ENCODE results near the gene PLSCR4. TPM values are rescaled to one million over a fixed set of nuclear protein-coding genes. Genes with fewer than 3 reads are reported as not detected.

The PLSCR4 gene
- total and polyA plus RNA-seq, 4 donors: 33.1 to 135 (median 67.8) TPM

DNA sequence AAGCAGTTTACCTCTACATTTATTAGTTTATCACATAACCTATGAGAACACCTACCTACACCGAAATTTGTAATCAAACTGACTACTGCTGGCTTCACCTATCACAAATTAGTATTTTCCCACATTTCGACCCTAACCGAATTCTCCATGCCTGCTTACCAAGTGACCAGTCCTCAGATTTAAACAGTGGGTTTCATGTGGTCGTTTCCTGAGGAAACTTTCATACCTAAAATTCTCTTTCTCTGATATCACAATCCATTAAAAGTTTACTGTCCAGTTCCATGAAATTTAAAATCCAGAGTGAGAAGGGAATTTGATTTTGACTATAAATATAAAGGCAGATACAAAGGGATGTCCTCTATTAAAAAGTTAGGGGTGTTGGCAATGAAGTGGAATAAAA lies 91.9 kb downstream of the PLSCR4 start:
- H3K4me3 ChIP-seq (ENCODE audit: low read length in 2 of 2): peak overlapping the region; percentile 77 to 86
- intact Hi-C loops (cut with DNase I): loop anchor here in 1 of 2 donors (10.0 kb wide), 1 partner anchor 84 kb away; no protein-coding TSS in a partner anchor
- no peaks in the 10 kb centered on the region for H3K9me3 ChIP-seq (ENCODE audit: control insufficient read depth, low read length)
- H3K36me3 ChIP-seq (ENCODE audit: control insufficient read depth in 1 of 2, insufficient read depth in 2 of 2, low read length in 1 of 2): no peaks in the 10 kb centered on the region
- peak overlapping the region; percentile 34 to 84 for H3K27ac ChIP-seq (ENCODE audit: low read depth in 1 of 2, low read length in 2 of 2)
- ATAC-seq (ENCODE audit: low FRiP score): no peak
- peaks cover 2 to 3% of the 10 kb centered on the region in 2 donors for H3K4me1 ChIP-seq (ENCODE audit: control insufficient read depth in 1 of 2, insufficient read depth in 2 of 2, low read length in 2 of 2)
- H3K27me3 ChIP-seq (ENCODE audit: control insufficient read depth in 1 of 2, insufficient read depth in 2 of 2, low read length in 1 of 2): no peaks in the 10 kb centered on the region
- no peak for DNase-seq
- WGBS, 2 donors: 12 to 24% methylated on average over 4 of the region's 4 CpGs

DNA sequence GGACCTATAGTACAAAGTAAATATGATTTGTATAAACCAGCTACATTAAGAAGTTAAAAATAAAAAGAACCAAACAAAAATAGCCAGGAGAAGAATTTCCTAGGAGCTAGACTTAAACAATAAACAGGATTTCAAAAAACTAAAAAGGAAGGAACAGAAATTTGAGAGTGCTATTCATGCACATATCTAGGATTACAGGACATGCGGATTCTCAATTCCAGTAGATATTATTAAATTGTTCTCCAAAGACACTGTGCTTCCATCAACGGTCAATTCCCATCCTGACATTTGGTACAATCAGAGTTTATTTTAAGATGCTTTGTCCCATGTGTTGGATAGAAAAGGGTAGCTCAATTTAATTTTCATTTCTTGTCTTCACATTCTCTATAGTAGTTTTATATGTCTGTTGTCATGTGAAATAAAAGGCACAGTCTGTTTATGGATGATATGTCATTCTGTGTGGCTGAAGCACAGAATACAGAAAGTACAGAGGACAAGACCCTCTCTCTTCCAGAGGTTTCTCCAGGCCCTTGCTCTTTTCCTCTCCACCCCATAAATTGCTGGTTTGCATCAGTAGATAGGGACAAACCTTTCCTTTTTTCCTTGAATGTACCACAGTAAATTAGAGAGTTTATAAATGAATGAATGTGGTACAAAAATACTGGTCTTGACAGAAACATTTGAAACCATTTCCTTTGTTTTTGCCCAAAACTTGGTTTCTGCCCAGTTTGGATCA lies 93.4 kb downstream of the PLSCR4 start:
- no peaks in the 10 kb centered on the region for H3K36me3 ChIP-seq (ENCODE audit: control insufficient read depth in 1 of 2, insufficient read depth in 2 of 2, low read length in 1 of 2)
- 38 to 50% methylated on average over 2 of the region's 2 CpGs for WGBS, 2 donors
- intact Hi-C loops (cut with DNase I): loop anchor here in 1 of 2 donors (10.0 kb wide), 1 partner anchor 83 kb away; no protein-coding TSS in a partner anchor
- peak overlapping the region; percentile 71 to 89 for H3K27ac ChIP-seq (ENCODE audit: low read depth in 1 of 2, low read length in 2 of 2)
- H3K4me1 ChIP-seq (ENCODE audit: control insufficient read depth in 1 of 2, insufficient read depth in 2 of 2, low read length in 2 of 2): peaks cover 0 to 2% of the 10 kb centered on the region in 2 donors
- ATAC-seq (ENCODE audit: low FRiP score): no peak
- DNase-seq: no peak
- H3K4me3 ChIP-seq (ENCODE audit: low read length in 2 of 2): peak overlapping the region; percentile 74 to 77
- no peaks in the 10 kb centered on the region for H3K9me3 ChIP-seq (ENCODE audit: control insufficient read depth, low read length)
- H3K27me3 ChIP-seq (ENCODE audit: control insufficient read depth in 1 of 2, insufficient read depth in 2 of 2, low read length in 1 of 2): no peaks in the 10 kb centered on the region

DNA sequence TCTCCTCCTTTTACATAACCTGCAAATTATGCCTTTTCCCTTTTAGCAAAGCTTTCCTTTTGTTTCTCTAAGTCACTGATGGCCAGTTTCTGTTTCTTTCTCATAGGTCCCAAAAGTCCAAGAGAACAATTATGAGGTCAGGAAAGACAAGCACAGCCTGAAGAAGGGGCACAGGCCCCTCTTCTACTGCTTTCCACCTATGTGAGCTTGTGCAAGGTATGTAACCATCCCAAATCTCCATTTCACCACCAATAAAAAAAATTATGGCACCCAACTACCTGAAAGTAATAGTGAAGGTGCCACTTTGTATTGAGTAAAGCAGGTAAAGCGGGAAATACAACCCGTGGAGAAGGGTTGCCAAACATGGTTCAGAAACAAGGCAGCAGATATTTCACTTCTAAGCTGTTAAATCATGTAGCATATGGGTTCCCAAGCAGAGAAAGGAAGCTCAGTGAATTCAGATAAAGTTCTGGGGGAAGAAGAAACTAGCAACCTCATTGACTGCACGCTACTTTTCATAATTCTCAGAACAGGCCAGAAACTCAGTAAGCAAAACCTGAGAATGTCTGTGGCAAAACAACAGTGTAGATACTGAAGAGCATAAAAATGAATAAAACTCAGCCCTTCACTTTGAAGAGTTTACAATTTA lies 94.1 kb downstream of the PLSCR4 start:
- ATAC-seq (ENCODE audit: low FRiP score) (no peak), DNase-seq (no peak)
- WGBS, 2 donors: 22% methylated on average over 3 of the region's 3 CpGs
- Histone ChIP-seq H3K9me3 (ENCODE audit: control insufficient read depth, low read length) (no peaks in the 10 kb centered on the region), H3K4me3 (ENCODE audit: low read length in 2 of 2) (peak overlapping the region; percentile 22 to 74), H3K4me1 (ENCODE audit: control insufficient read depth in 1 of 2, insufficient read depth in 2 of 2, low read length in 2 of 2) (peaks cover 0 to 2% of the 10 kb centered on the region in 2 donors), H3K27me3 (ENCODE audit: control insufficient read depth in 1 of 2, insufficient read depth in 2 of 2, low read length in 1 of 2) (no peaks in the 10 kb centered on the region), H3K36me3 (ENCODE audit: control insufficient read depth in 1 of 2, insufficient read depth in 2 of 2, low read length in 1 of 2) (no peaks in the 10 kb centered on the region), H3K27ac (ENCODE audit: low read depth in 1 of 2, low read length in 2 of 2) (peak overlapping the region; percentile 42 to 44)
- intact Hi-C loops (cut with DNase I): loop anchor here in 1 of 2 donors (10.0 kb wide), 1 partner anchor 82 kb away; no protein-coding TSS in a partner anchor

DNA sequence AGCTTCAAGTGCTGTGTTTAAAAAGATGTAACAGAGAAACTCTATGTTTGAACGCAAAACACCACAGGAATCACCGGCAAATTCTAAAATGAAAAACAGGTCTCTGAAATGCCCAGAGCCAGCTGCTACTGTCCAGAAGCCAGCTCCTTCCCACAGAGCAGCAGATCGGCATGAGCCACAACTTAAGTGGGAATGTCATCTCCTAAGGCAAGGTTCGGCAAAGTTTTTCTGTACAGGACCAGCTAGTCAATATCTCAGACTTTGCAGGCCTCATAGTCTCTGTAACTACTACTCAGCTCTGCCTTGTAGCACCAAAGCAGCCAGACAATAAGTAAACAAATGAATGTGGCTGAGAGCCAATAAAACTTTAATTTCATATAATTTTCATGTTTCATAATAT lies 94.8 kb downstream of the PLSCR4 start:
- H3K36me3 ChIP-seq (ENCODE audit: control insufficient read depth in 1 of 2, insufficient read depth in 2 of 2, low read length in 1 of 2): no peaks in the 10 kb centered on the region
- DNase-seq: no peak
- peaks cover 0 to 2% of the 10 kb centered on the region in 2 donors for H3K4me1 ChIP-seq (ENCODE audit: control insufficient read depth in 1 of 2, insufficient read depth in 2 of 2, low read length in 2 of 2)
- peak overlapping the region; percentile 22 to 74 for H3K4me3 ChIP-seq (ENCODE audit: low read length in 2 of 2)
- intact Hi-C loops (cut with DNase I): loop anchor here in 1 of 2 donors (10.0 kb wide), 1 partner anchor 81 kb away; no protein-coding TSS in a partner anchor
- no peak for ATAC-seq (ENCODE audit: low FRiP score)
- 2 to 4% methylated on average over 4 of the region's 4 CpGs for WGBS, 2 donors
- no peaks in the 10 kb centered on the region for H3K9me3 ChIP-seq (ENCODE audit: control insufficient read depth, low read length)
- H3K27me3 ChIP-seq (ENCODE audit: control insufficient read depth in 1 of 2, insufficient read depth in 2 of 2, low read length in 1 of 2): no peaks in the 10 kb centered on the region
- peak overlapping the region; percentile 64 to 95 for H3K27ac ChIP-seq (ENCODE audit: low read depth in 1 of 2, low read length in 2 of 2)

DNA sequence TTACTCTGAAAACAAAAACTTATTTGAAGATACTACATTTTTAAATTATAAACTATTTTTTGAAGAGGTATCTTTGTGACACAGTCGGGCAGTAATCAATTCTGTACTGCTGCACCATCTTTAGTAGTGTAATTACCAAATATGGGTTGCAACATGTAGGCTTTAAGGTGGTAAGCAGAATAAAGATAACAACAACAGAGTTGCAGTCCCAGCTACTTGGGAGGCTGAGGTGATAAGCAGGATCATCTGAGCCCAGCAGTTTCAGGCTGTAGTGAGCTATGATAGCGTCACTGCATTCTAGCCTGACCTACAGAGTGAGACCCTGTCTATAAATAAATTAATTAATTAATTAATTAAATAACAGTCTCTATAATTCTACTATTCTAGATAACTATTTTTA lies 95.9 kb downstream of the PLSCR4 start:
- no peak for DNase-seq
- intact Hi-C loops (cut with DNase I): loop anchor here in 1 of 2 donors (10.0 kb wide), 1 partner anchor 80 kb away; no protein-coding TSS in a partner anchor
- Histone ChIP-seq H3K4me3 (ENCODE audit: low read length in 2 of 2) (no peak overlapping the region), H3K36me3 (ENCODE audit: control insufficient read depth in 1 of 2, insufficient read depth in 2 of 2, low read length in 1 of 2) (no peaks in the 10 kb centered on the region), H3K4me1 (ENCODE audit: control insufficient read depth in 1 of 2, insufficient read depth in 2 of 2, low read length in 2 of 2) (peaks cover 0 to 2% of the 10 kb centered on the region in 2 donors), H3K27ac (ENCODE audit: low read depth in 1 of 2, low read length in 2 of 2) (peak overlapping the region in 1 of 2 donors; percentile 51), H3K27me3 (ENCODE audit: control insufficient read depth in 1 of 2, insufficient read depth in 2 of 2, low read length in 1 of 2) (no peaks in the 10 kb centered on the region), H3K9me3 (ENCODE audit: control insufficient read depth, low read length) (no peaks in the 10 kb centered on the region)
- no peak for ATAC-seq (ENCODE audit: low FRiP score)
- WGBS, 2 donors: 56 to 58% methylated on average over 2 of the region's 2 CpGs

DNA sequence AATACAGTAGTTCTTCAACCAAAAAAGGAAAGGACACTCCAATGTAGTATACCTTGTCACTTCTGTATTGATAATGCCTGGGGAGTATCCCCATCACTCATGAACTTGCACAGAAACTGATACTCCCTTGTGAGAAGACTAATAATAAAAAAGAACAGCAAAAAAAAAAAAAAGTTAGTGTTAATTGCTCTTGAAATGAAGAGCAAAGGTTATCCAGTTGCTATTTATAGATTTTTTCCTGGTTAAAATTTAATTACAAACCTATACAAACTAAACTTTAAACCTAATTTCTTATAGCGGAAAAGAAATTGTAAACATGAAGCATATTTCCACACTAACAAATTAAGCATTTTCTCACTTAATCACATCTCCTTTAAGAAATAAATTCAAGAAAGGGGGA lies 96.6 kb downstream of the PLSCR4 start:
- intact Hi-C loops (cut with DNase I): loop anchor here in 1 of 2 donors (10.0 kb wide), 1 partner anchor 80 kb away; no protein-coding TSS in a partner anchor
- Histone ChIP-seq H3K4me1 (ENCODE audit: control insufficient read depth in 1 of 2, insufficient read depth in 2 of 2, low read length in 2 of 2) (peaks cover 0 to 2% of the 10 kb centered on the region in 2 donors), H3K27ac (ENCODE audit: low read depth in 1 of 2, low read length in 2 of 2) (no peak overlapping the region), H3K9me3 (ENCODE audit: control insufficient read depth, low read length) (no peaks in the 10 kb centered on the region), H3K36me3 (ENCODE audit: control insufficient read depth in 1 of 2, insufficient read depth in 2 of 2, low read length in 1 of 2) (no peaks in the 10 kb centered on the region), H3K27me3 (ENCODE audit: control insufficient read depth in 1 of 2, insufficient read depth in 2 of 2, low read length in 1 of 2) (no peaks in the 10 kb centered on the region), H3K4me3 (ENCODE audit: low read length in 2 of 2) (no peak overlapping the region)
- DNase-seq (no peak), ATAC-seq (ENCODE audit: low FRiP score) (no peak)
- WGBS, 2 donors: 97 to 100% methylated on average over 1 of the region's 1 CpG

DNA sequence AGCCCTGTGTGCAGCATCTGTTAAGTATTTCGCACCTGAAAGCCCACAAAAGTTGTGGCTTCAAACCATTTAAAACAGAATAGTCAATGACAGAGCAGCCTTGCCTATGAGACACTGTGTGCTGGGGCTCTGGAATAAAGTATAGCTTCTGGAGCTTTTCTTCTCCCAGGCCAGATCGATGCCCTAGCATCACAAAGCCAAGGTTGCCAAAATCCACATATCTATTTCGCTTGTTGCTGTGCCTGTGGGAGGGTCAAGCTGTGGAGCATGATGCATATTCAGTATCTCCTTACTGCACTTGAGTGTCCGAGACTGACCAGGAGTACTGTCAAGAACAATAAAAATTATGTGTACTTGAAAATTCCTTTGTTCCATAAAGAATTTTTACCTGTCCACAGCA lies 97.5 kb downstream of the PLSCR4 start:
- peaks cover 0 to 3% of the 10 kb centered on the region in 2 donors for H3K4me1 ChIP-seq (ENCODE audit: control insufficient read depth in 1 of 2, insufficient read depth in 2 of 2, low read length in 2 of 2)
- ATAC-seq (ENCODE audit: low FRiP score) (no peak), DNase-seq (no peak)
- no peaks in the 10 kb centered on the region for H3K27me3 ChIP-seq (ENCODE audit: control insufficient read depth in 1 of 2, insufficient read depth in 2 of 2, low read length in 1 of 2)
- H3K36me3 ChIP-seq (ENCODE audit: control insufficient read depth in 1 of 2, insufficient read depth in 2 of 2, low read length in 1 of 2): no peaks in the 10 kb centered on the region
- intact Hi-C loops (cut with DNase I): loop anchor here in 1 of 2 donors (10.0 kb wide), 1 partner anchor 79 kb away; no protein-coding TSS in a partner anchor
- peak overlapping the region; percentile 77 to 89 for H3K27ac ChIP-seq (ENCODE audit: low read depth in 1 of 2, low read length in 2 of 2)
- H3K4me3 ChIP-seq (ENCODE audit: low read length in 2 of 2): no peak overlapping the region
- 32 to 35% methylated on average over 4 of the region's 4 CpGs for WGBS, 2 donors
- H3K9me3 ChIP-seq (ENCODE audit: control insufficient read depth, low read length): no peaks in the 10 kb centered on the region

DNA sequence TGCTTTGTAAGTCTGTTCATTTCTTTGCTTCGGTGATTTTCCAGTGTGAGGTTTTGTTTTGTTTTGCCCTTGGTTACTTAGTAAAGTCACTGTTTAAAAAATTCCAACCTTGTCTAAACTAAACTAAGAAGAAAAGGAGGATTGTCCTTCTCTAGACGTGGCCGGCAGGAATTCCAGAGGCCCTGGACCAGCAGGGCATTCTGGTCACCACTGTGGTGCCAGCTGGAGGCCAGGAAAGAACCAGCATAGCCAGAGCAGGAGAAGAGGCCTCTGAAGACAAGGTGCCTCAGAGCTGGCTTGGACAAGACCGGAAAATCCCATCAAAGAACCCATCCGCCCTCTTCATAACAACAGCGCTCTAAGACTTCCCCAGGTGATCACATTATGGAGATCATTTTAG lies 98.1 kb downstream of the PLSCR4 start:
- intact Hi-C loops (cut with DNase I): loop anchor here in 1 of 2 donors (10.0 kb wide), 1 partner anchor 78 kb away; no protein-coding TSS in a partner anchor
- H3K4me1 ChIP-seq (ENCODE audit: control insufficient read depth in 1 of 2, insufficient read depth in 2 of 2, low read length in 2 of 2): peaks cover 1 to 3% of the 10 kb centered on the region in 2 donors
- H3K36me3 ChIP-seq (ENCODE audit: control insufficient read depth in 1 of 2, insufficient read depth in 2 of 2, low read length in 1 of 2): no peaks in the 10 kb centered on the region
- H3K27me3 ChIP-seq (ENCODE audit: control insufficient read depth in 1 of 2, insufficient read depth in 2 of 2, low read length in 1 of 2): no peaks in the 10 kb centered on the region
- ATAC-seq (ENCODE audit: low FRiP score) (no peak), DNase-seq (peak in 1 of 2 donors; percentile 49)
- H3K9me3 ChIP-seq (ENCODE audit: control insufficient read depth, low read length): no peaks in the 10 kb centered on the region
- WGBS, 2 donors: 32 to 37% methylated on average over 6 of the region's 6 CpGs
- H3K4me3 ChIP-seq (ENCODE audit: low read length in 2 of 2): no peak overlapping the region
- peak overlapping the region; percentile 77 to 88 for H3K27ac ChIP-seq (ENCODE audit: low read depth in 1 of 2, low read length in 2 of 2)

Measured in aorta (tissue), 5 donors.